Erythroblast (primary cell): ENCODE data around the gene G6PC1.

Experiments used
- GATA1 ChIP-seq: IDR thresholded peaks from 2 replicates; pipeline ENCODE4 v1.6.1; 2011; ENCODE audit warnings: low read depth, mild to moderate bottlenecking, control low read depth, low read length, moderate library complexity
- POLR2A ChIP-seq: IDR thresholded peaks from 2 replicates; pipeline ENCODE4 v1.6.1; 2011; ENCODE audit warnings: mild to moderate bottlenecking, low read length

DNA sequence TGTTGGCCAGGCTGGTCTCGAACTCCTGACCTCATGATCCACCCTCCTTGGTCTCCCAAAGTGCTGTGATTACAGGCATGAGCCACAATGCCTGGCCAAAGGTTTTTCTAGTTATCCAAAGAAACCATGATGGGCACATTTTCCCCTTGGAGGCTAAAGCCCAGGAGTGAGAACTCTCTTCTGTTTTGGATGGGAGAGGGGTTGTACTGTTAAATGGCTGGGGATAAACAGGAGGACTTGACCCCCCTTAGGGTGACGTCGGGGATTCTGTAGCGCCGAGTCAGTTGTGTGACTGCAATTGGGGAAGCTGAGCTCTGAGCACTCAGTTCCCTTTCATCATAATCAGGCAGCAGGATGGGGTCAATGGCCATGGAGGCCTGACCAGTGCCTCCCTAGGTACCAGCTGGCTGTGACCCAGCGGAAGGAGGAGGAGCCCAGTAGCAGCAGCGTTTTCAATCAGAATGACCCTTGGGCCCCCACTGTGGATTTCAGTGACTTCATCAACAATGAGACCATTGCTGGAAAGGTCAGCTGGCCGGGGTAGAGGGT, 45.5 kb upstream of the G6PC1 start:
- TF ChIP-seq POLR2A (no peak), GATA1 (no peak)
